K562 (cell line): ENCODE measurements around the gene TAL1. TPM values are rescaled to one million over a fixed set of nuclear protein-coding genes. Genes with fewer than 3 reads are reported as not detected.

Experiments used
- AFF1 ChIP-seq, 2 experiments: fragments of 450-650 bp; IDR thresholded peaks; 2 replicates each; pipeline ENCODE4 v1.6.1; 2018; ENCODE audit warnings: mild to moderate bottlenecking in 2 of 2, low read depth in 1 of 2; ENCODE audit not compliant: partially characterized antibody in 2 of 2
- CHD7 ChIP-seq: fragments of 200-600 bp; sonication (generic); IDR thresholded peaks from one replicate; pipeline ENCODE4 v1.6.1; 2012; ENCODE audit warnings: mild to moderate bottlenecking, low read depth, low read length, inconsistent platforms
- EP300 ChIP-seq: IDR thresholded peaks from 2 replicates; pipeline ENCODE4 v1.6.1; 2012; ENCODE audit warnings: low read length, improper control_type of control experiment
- GABPB1 ChIP-seq: sonication (generic); formaldehyde crosslinking; IDR thresholded peaks from 2 replicates; pipeline ENCODE4 v1.8.0; 2022; ENCODE audit warnings: mild to moderate bottlenecking, missing genetic modification reagents
- HDAC1 ChIP-seq, 2 experiments: fragments of 450-650 bp; IDR thresholded peaks; 2 replicates each; pipeline ENCODE4 v1.6.1; 2016 to 2017; ENCODE audit warnings: inconsistent platforms in 1 of 2, mild to moderate bottlenecking in 1 of 2, moderate library complexity in 1 of 2
- KAT8 ChIP-seq: fragments of 450-650 bp; IDR thresholded peaks from 2 replicates; pipeline ENCODE4 v1.6.1; 2016; ENCODE audit warnings: low read depth, mild to moderate bottlenecking
- KDM4B ChIP-seq, 2 experiments: fragments of 450-650 bp in 1 of 2; sonication (generic) in 1 of 2; IDR thresholded peaks; 2 replicates each; pipeline ENCODE4 v1.6.1; 2016 to 2017; ENCODE audit warnings: borderline replicate concordance in 2 of 2, antibody characterized with exemption in 1 of 2, low read depth in 1 of 2, mild to moderate bottlenecking in 1 of 2
- ZNF133 ChIP-seq: fragments of 250-450 bp; sonication (Bioruptor Pico); IDR thresholded peaks from 2 replicates; pipeline ENCODE4 v1.4.0; 2020; ENCODE audit warnings: mild to moderate bottlenecking
- polyA plus RNA-seq, 8 experiments: library from polyadenylated mRNA; depleted of rRNA in 4 of 8; stranded (reverse) in 5 of 8; unstranded in 3 of 8; fragments of >200 nt; fragmentation: Nextera tagmentation in 2 of 8; fragmentation: Illumina TruSeq in 1 of 8; extraction: Ambion mirVana in 2 of 8; extraction: Trizol in 1 of 8; gene quantifications; 2 replicates each; pipeline versions ENCODE4 v1.2.1 to v1.2.3, GENCODE V29; 2011 to 2014; ENCODE audit warnings: inconsistent platforms in 1 of 8, missing spikeins in 1 of 8
- total RNA-seq, 7 experiments: library from RNA; depleted of rRNA in 6 of 7; stranded (reverse); fragments of >200 nt in 6 of 7; fragmentation: Illumina TruSeq in 2 of 7; extraction: Trizol in 2 of 7; gene quantifications; 2 replicates each; pipeline versions ENCODE4 v1.2.1 to v1.2.3, GENCODE V29; 2011 to 2021; ENCODE audit warnings: low replicate concordance in 1 of 7
- TF ChIP-seq, protein P1 (sequence below): fragments of 450-650 bp; formaldehyde crosslinking; IDR thresholded peaks from 2 replicates; pipeline ENCODE4 v1.4.0; 2020; ENCODE audit warnings: mild to moderate bottlenecking, mixed read lengths

The TAL1 gene
- total and polyA plus RNA-seq, 9 of the 15 experiments (the other 6 are each of a cell fraction or from before 2014, with no cell fraction given), result 18.5 to 106 (median 59.7) TPM

- TF ChIP-seq, protein P1, sequence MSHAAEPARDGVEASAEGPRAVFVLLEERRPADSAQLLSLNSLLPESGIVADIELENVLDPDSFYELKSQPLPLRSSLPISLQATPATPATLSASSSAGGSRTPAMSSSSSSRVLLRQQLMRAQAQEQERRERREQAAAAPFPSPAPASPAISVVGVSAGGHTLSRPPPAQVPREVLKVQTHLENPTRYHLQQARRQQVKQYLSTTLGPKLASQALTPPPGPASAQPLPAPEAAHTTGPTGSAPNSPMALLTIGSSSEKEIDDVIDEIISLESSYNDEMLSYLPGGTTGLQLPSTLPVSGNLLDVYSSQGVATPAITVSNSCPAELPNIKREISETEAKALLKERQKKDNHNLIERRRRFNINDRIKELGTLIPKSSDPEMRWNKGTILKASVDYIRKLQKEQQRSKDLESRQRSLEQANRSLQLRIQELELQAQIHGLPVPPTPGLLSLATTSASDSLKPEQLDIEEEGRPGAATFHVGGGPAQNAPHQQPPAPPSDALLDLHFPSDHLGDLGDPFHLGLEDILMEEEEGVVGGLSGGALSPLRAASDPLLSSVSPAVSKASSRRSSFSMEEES (CRISPR knock-in tag), result no peak
- TF ChIP-seq ZNF133, result no peak
- TF ChIP-seq AFF1 (IDR thresholded peaks at IDR 0.05; ENCODE audit: low read depth in 1 of 2, partially characterized antibody in 2 of 2), result no peak
- TF ChIP-seq HDAC1 (IDR thresholded peaks at IDR 0.05), result peak; percentile 5 to 39; a peak in 1 of 4 replicates
- peak; percentile 74 for TF ChIP-seq GABPB1 (CRISPR knock-in tag)
- no peak for TF ChIP-seq CHD7
- TF ChIP-seq EP300, result no peak
- no peak for TF ChIP-seq KDM4B (IDR thresholded peaks at IDR 0.05; ENCODE audit: borderline replicate concordance in 2 of 2, low read depth in 1 of 2)
- TF ChIP-seq KAT8, result no peak
These were observed 2.8 kb downstream of the TAL1 start (continued) for GRCh38 chr1:47229031-47229885.
